HFFc6 (cell line): ENCODE results near the gene RGS7. TPM values are rescaled to one million over a fixed set of nuclear protein-coding genes. Genes with fewer than 3 reads are reported as not detected.

Source experiments
- DNase-seq: peaks from one replicate; pipeline ENCODE4 v3.0.0-alpha.2; 2018
- H3K27ac Mint-ChIP-seq: 2 replicates; pipeline ENCODE4 v1.8.0; 2020; ENCODE audit warnings: mild to moderate bottlenecking, mixed read lengths
- H3K27me3 Mint-ChIP-seq: 2 replicates; pipeline ENCODE4 v1.8.0; 2021; ENCODE audit warnings: mild to moderate bottlenecking, moderate library complexity, mixed read lengths; ENCODE audit not compliant: insufficient read depth
- H3K36me3 Mint-ChIP-seq: 2 replicates; pipeline ENCODE4 v1.8.0; 2021; ENCODE audit warnings: low read depth, mixed read lengths
- H3K4me1 Mint-ChIP-seq: 2 replicates; pipeline ENCODE4 v1.8.0; 2020; ENCODE audit warnings: low read depth, mixed read lengths
- H3K4me3 Mint-ChIP-seq: 2 replicates; pipeline ENCODE4 v1.8.0; 2020; ENCODE audit warnings: mild to moderate bottlenecking, moderate library complexity, mixed read lengths
- H3K9me3 Mint-ChIP-seq: 2 replicates; pipeline ENCODE4 v1.8.0; 2020; ENCODE audit warnings: mild to moderate bottlenecking, mixed read lengths
- total RNA-seq, 6 experiments: library from RNA; stranded (reverse); fragmentation: NEBNext Ultra II Directional; extraction: Animal tissue kit (Norgen Biotek cat#: 25700); gene quantifications; 2 replicates in 1 of 6; 3 replicates in 5 of 6; pipeline ENCODE4 v1.2.3, GENCODE V29; 2021
- TF ChIP-seq, protein P1 (sequence below): fragments of 200-600 bp; sonication (generic); IDR thresholded peaks from 2 replicates; pipeline ENCODE4 v1.5.0; 2021; ENCODE audit warnings: antibody characterized with exemption, mild to moderate bottlenecking

Gene RGS7
- total RNA-seq, 6 experiments from 2014 or later = 1.5 to 2.4 (median 2.1) TPM

DNA sequence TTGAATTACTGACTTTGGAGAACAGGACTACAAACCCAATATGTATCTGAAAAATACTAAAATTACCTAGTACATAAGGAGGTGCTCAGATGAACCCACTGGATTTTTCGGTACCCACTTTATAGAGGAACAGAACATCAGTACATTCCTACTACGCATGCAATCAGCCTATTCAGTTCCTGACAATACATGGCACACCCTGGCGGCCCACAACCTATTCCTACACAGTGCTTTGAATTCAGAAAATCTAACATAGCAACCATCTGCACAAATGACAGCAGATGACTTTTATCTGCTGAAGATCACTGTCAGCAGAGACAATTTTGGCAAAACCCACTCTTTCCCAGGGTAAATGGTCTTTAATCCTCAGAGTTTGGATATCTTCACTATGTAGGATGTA lies 487.9 kb downstream of the RGS7 start:
- Mint-ChIP-seq H3K27ac (no peak overlapping the region), H3K4me3 (no peak overlapping the region), H3K27me3 (no peaks in the 10 kb centered on the region), H3K9me3 (no peaks in the 10 kb centered on the region; the same call in 1 of the 2 replicates), H3K36me3 (no peaks in the 10 kb centered on the region), H3K4me1 (no peaks in the 10 kb centered on the region)
- DNase-seq = no peak
- TF ChIP-seq, protein P1, sequence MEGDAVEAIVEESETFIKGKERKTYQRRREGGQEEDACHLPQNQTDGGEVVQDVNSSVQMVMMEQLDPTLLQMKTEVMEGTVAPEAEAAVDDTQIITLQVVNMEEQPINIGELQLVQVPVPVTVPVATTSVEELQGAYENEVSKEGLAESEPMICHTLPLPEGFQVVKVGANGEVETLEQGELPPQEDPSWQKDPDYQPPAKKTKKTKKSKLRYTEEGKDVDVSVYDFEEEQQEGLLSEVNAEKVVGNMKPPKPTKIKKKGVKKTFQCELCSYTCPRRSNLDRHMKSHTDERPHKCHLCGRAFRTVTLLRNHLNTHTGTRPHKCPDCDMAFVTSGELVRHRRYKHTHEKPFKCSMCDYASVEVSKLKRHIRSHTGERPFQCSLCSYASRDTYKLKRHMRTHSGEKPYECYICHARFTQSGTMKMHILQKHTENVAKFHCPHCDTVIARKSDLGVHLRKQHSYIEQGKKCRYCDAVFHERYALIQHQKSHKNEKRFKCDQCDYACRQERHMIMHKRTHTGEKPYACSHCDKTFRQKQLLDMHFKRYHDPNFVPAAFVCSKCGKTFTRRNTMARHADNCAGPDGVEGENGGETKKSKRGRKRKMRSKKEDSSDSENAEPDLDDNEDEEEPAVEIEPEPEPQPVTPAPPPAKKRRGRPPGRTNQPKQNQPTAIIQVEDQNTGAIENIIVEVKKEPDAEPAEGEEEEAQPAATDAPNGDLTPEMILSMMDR = no peak

DNA sequence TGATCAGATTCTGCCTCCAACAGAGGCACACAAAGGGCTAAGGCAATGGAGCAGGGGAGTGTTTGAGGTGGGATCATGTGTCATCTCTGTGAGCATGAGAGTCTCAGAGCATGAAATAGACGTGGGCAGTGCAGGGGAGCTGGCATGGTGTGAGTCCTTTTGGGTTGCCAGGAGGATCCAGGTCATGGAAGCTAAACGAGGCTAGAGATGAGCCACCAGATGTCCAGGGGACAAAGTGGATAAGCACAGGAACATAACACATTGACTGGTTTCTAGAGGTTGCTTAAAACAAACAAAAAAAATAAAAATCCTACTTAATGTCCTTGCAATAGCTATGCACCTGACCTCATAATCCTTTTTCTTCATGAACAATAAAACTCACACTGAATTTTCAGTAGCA lies 490.3 kb downstream of the RGS7 start:
- H3K4me1 Mint-ChIP-seq = no peaks in the 10 kb centered on the region
- TF ChIP-seq, protein P1 = no peak
- no peak overlapping the region for H3K27ac Mint-ChIP-seq
- H3K36me3 Mint-ChIP-seq = no peaks in the 10 kb centered on the region
- H3K9me3 Mint-ChIP-seq = no peaks in the 10 kb centered on the region
- H3K27me3 Mint-ChIP-seq = no peaks in the 10 kb centered on the region
- H3K4me3 Mint-ChIP-seq = no peak overlapping the region
- DNase-seq = no peak

DNA sequence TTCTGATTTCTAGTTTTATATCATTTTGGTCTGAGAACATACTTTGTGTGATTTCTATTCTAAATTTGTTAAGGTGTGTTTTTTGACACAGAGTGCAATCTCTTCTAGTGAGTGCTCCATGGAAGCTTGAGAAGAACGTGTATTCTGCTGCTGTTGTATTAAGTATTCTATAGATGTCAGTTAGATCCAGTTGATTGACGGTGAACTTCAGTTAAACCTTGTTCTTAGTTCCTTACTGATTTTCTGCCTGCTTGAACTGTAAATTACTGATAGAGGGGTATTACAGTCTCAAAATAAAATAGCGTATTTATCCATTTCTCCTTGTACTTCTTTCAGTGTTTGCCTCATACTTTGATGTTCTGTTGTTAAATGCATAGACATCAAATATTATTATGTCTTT lies 497.0 kb downstream of the RGS7 start:
- H3K4me3 Mint-ChIP-seq = no peak overlapping the region
- DNase-seq = no peak
- no peak overlapping the region for H3K27ac Mint-ChIP-seq
- no peaks in the 10 kb centered on the region for H3K9me3 Mint-ChIP-seq
- TF ChIP-seq, protein P1 = no peak
- H3K27me3 Mint-ChIP-seq = no peaks in the 10 kb centered on the region
- peaks cover 8% of the 10 kb centered on the region for H3K4me1 Mint-ChIP-seq
- no peaks in the 10 kb centered on the region for H3K36me3 Mint-ChIP-seq

DNA sequence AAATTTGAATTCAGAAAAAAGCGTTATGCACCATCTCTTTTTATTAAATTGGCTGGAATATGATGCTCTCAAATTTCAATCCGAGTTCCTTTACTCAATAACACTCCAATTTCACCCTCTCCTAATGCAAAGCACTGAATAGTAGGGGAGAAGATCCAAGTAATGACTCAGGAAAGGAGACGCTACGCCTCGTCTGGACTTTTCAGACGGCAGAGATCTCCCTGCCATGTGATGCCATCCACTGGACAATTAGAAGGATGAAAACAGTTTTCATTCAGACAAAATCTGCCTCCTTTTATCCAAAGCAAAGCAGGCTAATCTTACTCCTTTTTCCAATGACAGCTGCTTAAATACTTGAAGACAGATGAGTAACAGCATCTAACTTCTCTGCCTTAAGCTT lies 502.6 kb downstream of the RGS7 start:
- TF ChIP-seq, protein P1 = peak; percentile 55; the same call in 1 of the 2 replicates
- H3K27ac Mint-ChIP-seq = peak overlapping the region; percentile 60; the same call in 1 of the 2 replicates
- H3K36me3 Mint-ChIP-seq = peaks cover 17% of the 10 kb centered on the region
- H3K4me3 Mint-ChIP-seq = no peak overlapping the region
- peaks cover 4% of the 10 kb centered on the region; the same call in 1 of the 2 replicates for H3K27me3 Mint-ChIP-seq
- peaks cover 23% of the 10 kb centered on the region for H3K4me1 Mint-ChIP-seq
- peak; percentile 60 for DNase-seq
- H3K9me3 Mint-ChIP-seq = peaks cover 14% of the 10 kb centered on the region

DNA sequence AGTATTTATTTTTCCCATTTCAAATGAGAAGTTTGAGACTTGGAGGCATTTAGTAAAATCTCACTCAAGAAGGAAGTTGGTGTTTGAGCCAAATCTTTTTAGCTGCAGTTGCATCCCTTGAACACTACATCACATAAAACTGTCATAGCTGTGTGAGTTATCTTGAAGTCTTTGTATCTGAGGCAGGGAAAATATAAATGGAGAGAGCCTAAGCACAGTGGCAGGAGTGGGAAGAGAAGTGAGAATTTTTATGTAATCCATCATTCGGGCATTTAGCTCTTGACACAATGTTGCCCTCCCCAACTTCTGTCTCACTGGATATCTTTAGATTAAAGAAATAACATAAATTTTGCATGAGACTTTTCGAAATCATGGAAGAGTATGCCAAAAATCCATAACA lies 509.7 kb downstream of the RGS7 start:
- Mint-ChIP-seq H3K36me3 (peaks cover 17% of the 10 kb centered on the region), H3K4me3 (no peak overlapping the region), H3K4me1 (peaks cover 26% of the 10 kb centered on the region), H3K9me3 (peaks cover 14% of the 10 kb centered on the region), H3K27ac (no peak overlapping the region), H3K27me3 (no peaks in the 10 kb centered on the region)
- DNase-seq = no peak
- TF ChIP-seq, protein P1 = no peak; the same call in 1 of the 2 replicates

DNA sequence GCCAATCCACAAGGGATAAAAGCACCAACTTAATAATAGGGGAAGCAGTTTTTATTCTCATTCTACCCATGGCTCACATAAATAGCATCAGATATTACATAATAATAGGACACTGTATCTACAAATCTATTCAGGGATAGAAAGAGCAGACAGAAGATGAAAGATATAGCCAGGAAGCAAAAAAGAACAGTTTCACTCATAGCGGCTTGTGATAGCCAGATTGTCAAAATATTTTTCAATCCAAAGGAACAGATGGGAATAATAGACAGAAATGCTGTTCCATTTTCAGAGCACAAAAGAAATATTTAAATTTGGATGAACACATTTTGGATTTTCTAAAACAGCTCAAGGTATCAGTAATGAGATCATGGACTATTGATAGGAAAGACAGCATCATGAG lies 512.5 kb downstream of the RGS7 start:
- Mint-ChIP-seq H3K27me3 (no peaks in the 10 kb centered on the region; the same call in 1 of the 2 replicates), H3K36me3 (no peaks in the 10 kb centered on the region), H3K27ac (no peak overlapping the region), H3K4me3 (peak overlapping the region; percentile 62; the same call in 1 of the 2 replicates), H3K9me3 (no peaks in the 10 kb centered on the region), H3K4me1 (peaks cover 24% of the 10 kb centered on the region)
- no peak for DNase-seq
- TF ChIP-seq, protein P1 = no peak
